ENCODE data around the gene HSP90AA1. TPM values are rescaled to one million over a fixed set of nuclear protein-coding genes. Genes with fewer than 3 reads are reported as not detected.

HSP90AA1 gene
- total and polyA plus RNA-seq, 2 of the 8 experiments (the other 6 are each of a cell fraction or from before 2014, with no cell fraction given): 339 to 878 TPM

GRCh38 chr14:102124419-102124818 lies 37.6 kb upstream of the HSP90AA1 start:
- TF ChIP-seq SUZ12 (IDR thresholded peaks at IDR 0.05; ENCODE audit: low read length): no peak
- no peak for TF ChIP-seq KDM5A (IDR thresholded peaks at IDR 0.05; ENCODE audit: low read length)
- FAIRE-seq: no peak
- peaks cover 0 to 3% (median 1%) of the 10 kb centered on the region in 4 experiments; a peak in 4 of 7 replicates for H3K4me1 ChIP-seq (replicated peaks in 1 of 4; ENCODE audit: control insufficient read depth in 3 of 4, insufficient read depth in 4 of 4, low read length in 3 of 4)
- H3K27me3 ChIP-seq (replicated peaks in 1 of 4; ENCODE audit: control insufficient read depth in 3 of 4, extremely low read depth in 1 of 4, insufficient read depth in 3 of 4, low read length in 3 of 4): no peaks in the 10 kb centered on the region
- no peak overlapping the region for H2BK5ac ChIP-seq (ENCODE audit: low read depth, low read length)
- no peaks in the 10 kb centered on the region for H3K36me3 ChIP-seq (ENCODE audit: control insufficient read depth in 2 of 4, insufficient read depth in 4 of 4, low read length in 3 of 4)
- no peak overlapping the region for H3K14ac ChIP-seq (ENCODE audit: insufficient read length)
- no peak overlapping the region for H3K56ac ChIP-seq (replicated peaks; ENCODE audit: insufficient read length, low read depth, low read length)
- no peaks in the 10 kb centered on the region for H3K23me2 ChIP-seq (ENCODE audit: low read depth, low read length)
- H2AK5ac ChIP-seq (ENCODE audit: low read depth, low read length): no peak overlapping the region
- H2BK12ac ChIP-seq (ENCODE audit: low read depth, low read length): no peak overlapping the region
- H3K4ac ChIP-seq (replicated peaks; ENCODE audit: insufficient read length, low read depth, low read length): no peak overlapping the region
- ChIA-PET CTCF (ENCODE audit: partially characterized antibody) (no interaction called here), POLR2A (ENCODE audit: partially characterized antibody) (interaction anchor here (0.6 kb wide), 2 partner anchors 29 to 37 kb away, joined by 3 to 4 read pairs; no protein-coding TSS in a partner anchor)
- DNase-seq (ENCODE audit: low read depth in 1 of 2, low spot score in 2 of 2): no peak
- H2BK120ac ChIP-seq (replicated peaks; ENCODE audit: low read depth, low read length): no peak overlapping the region
- H2BK20ac ChIP-seq (ENCODE audit: low read length): no peak overlapping the region
- no peak overlapping the region for H4K91ac ChIP-seq (replicated peaks; ENCODE audit: insufficient read length, low read length)
- no peak overlapping the region for H3K4me2 ChIP-seq (ENCODE audit: insufficient read depth in 1 of 2, low read depth in 2 of 2, low read length in 2 of 2)
- H3K18ac ChIP-seq (ENCODE audit: extremely low read depth, low read length): no peak overlapping the region
- H3K9ac ChIP-seq (replicated peaks in 1 of 4; ENCODE audit: extremely low read depth in 1 of 4, low read depth in 3 of 4, low read length in 3 of 4): no peak overlapping the region
- H3K79me1 ChIP-seq (ENCODE audit: low read depth, low read length): no peaks in the 10 kb centered on the region
- H4K5ac ChIP-seq (ENCODE audit: insufficient read length, low read depth, low read length): no peak overlapping the region
- H4K8ac ChIP-seq (ENCODE audit: extremely low read depth, insufficient read depth, low read length): no peak overlapping the region
- H3K23ac ChIP-seq (ENCODE audit: insufficient read length): no peak overlapping the region
- no peak overlapping the region for H2BK15ac ChIP-seq (ENCODE audit: low read length)
- H3K27ac ChIP-seq (ENCODE audit: low read depth, low read length): no peak overlapping the region
- no peaks in the 10 kb centered on the region for H3K9me3 ChIP-seq (ENCODE audit: insufficient read depth in 2 of 2, low read depth in 1 of 2, low read length in 1 of 2)
- H3K79me2 ChIP-seq (ENCODE audit: control insufficient read depth in 1 of 2, insufficient read depth in 2 of 2, low read length in 2 of 2): no peaks in the 10 kb centered on the region
- no peak overlapping the region for H2AFZ ChIP-seq (ENCODE audit: low read length)
- H4K20me1 ChIP-seq (replicated peaks in 1 of 2; ENCODE audit: control insufficient read depth in 1 of 2, insufficient read depth in 2 of 2, low read length in 2 of 2): no peaks in the 10 kb centered on the region
- no peak overlapping the region for H3K4me3 ChIP-seq (ENCODE audit: extremely low read depth in 1 of 4, insufficient read depth in 2 of 4, low read depth in 3 of 4, low read length in 4 of 4)

All from H1 (cell line).